SK-N-SH treated with all-trans-retinoic acid at 6 μM for 48 hours (cell line): Measurements from ENCODE around the gene TMEM269.

Source experiments
- CSRNP3 ChIP-seq: fragments of 250-450 bp; sonication (Bioruptor Pico); IDR thresholded peaks from 2 replicates; pipeline ENCODE4 v1.5.1; 2021; ENCODE audit warnings: mild to moderate bottlenecking, moderate library complexity
- ESRRG ChIP-seq: fragments of 250-450 bp; sonication (Bioruptor Pico); IDR thresholded peaks from 2 replicates; pipeline ENCODE4 v1.6.1; 2021; ENCODE audit warnings: mild to moderate bottlenecking
- POU6F1 ChIP-seq: fragments of 250-450 bp; sonication (Bioruptor Pico); IDR thresholded peaks from 2 replicates; pipeline ENCODE4 v1.8.0; 2021; ENCODE audit warnings: low read depth, mild to moderate bottlenecking, moderate library complexity, borderline replicate concordance
- ZFP30 ChIP-seq: fragments of 450-650 bp; formaldehyde crosslinking; IDR thresholded peaks from 2 replicates; pipeline ENCODE4 v1.5.0; 2022; ENCODE audit warnings: mild to moderate bottlenecking, moderate library complexity
- ZNF565 ChIP-seq: fragments of 450-650 bp; formaldehyde crosslinking; conservative IDR thresholded peaks from 2 replicates; pipeline ENCODE4 v1.5.0; 2020; ENCODE audit warnings: low read depth, mild to moderate bottlenecking, moderate library complexity

GRCh38 chr1:42847111-42847595 lies 62.4 kb downstream of the TMEM269 start:
- TF ChIP-seq ESRRG (CRISPR knock-in tag) (no peak), ZFP30 (no peak), ZNF565 (CRISPR knock-in tag) (no peak), CSRNP3 (CRISPR knock-in tag) (no peak), POU6F1 (CRISPR knock-in tag) (no peak)
